GM19239 (cell line): ENCODE results near the gene GOLGA6L10.
"Not testable (repeated sequence)": the region's sequence is repeated elsewhere in the genome, so short reads cannot be mapped to it uniquely, and the experiment has no call there.

Experiments
- DNase-seq: peaks from one replicate; pipeline ENCODE4 v3.0.0; 2011; ENCODE audit warnings: low spot score; ENCODE audit not compliant: insufficient read length
- FAIRE-seq: peaks from 2 replicates; lab custom pipeline; 2011; peaks lifted over from hg19 to GRCh38; lab: Jason Lieb, UNC

The GOLGA6L10 gene

DNA sequence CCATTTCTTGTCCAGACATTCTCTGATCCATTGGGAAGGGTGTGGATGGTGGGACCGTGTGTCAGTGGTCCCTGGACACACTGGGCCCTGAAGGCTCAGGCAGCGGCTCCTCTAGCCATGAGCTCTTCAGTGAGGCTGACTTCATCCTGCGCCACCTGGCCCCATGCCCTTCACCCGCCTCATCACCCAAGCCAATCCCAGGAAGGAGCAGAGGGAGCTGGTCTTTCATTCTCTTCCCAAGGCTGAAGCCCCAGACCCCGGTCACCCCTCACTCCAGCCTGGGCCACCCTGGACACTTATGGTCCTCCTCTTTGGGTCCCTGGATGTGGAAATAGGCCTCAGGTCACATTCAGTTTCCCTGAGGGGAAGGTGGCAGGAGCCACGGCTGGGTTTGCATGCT is 24.4 kb downstream of the GOLGA6L10 start:
- not testable (repeated sequence) for DNase-seq, FAIRE-seq

GRCh38 chr15:82322488-82322887 is 26.8 kb downstream of the GOLGA6L10 start:
- DNase-seq, FAIRE-seq: not testable (repeated sequence)

- FAIRE-seq, result not testable (repeated sequence)
These were observed 28.4 kb downstream of the GOLGA6L10 start for GRCh38 chr15:82320861-82321260.

GRCh38 chr15:82319522-82320278 is 29.6 kb downstream of the GOLGA6L10 start:
- not testable (repeated sequence) for FAIRE-seq, DNase-seq

More at GRCh38 chr15:82320861-82321260, 28.4 kb downstream of the GOLGA6L10 start:
- DNase-seq, result not testable (repeated sequence)

DNA sequence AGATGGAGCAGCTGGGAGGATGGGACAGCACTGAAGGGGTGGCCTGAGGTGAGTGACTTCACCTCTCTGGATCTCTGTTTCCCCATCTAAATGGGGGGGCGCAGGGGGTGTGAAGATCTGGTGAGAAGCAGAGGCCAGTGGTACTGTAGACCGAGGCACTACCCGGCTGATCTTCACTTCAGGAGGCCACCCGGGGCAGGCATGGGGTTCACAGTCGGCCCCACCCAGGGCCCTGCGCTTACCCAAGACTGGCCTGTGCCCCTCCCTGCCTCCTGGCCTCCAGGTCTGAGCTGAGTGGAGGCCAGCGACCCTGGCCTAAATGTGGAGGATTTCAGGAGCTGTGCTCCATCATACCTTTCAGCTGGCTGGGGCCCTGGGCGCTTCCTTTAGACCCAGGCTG is 31.0 kb downstream of the GOLGA6L10 start:
- DNase-seq, FAIRE-seq: not testable (repeated sequence)

GRCh38 chr15:82317516-82317915 is 31.8 kb downstream of the GOLGA6L10 start:
- not testable (repeated sequence) for DNase-seq, FAIRE-seq

- no peak for DNase-seq
- FAIRE-seq, result no peak
These were observed 32.2 kb downstream of the GOLGA6L10 start for GRCh38 chr15:82317091-82317489.

GRCh38 chr15:82316247-82317090 is 32.8 kb downstream of the GOLGA6L10 start:
- not testable (repeated sequence) for FAIRE-seq, DNase-seq

DNA sequence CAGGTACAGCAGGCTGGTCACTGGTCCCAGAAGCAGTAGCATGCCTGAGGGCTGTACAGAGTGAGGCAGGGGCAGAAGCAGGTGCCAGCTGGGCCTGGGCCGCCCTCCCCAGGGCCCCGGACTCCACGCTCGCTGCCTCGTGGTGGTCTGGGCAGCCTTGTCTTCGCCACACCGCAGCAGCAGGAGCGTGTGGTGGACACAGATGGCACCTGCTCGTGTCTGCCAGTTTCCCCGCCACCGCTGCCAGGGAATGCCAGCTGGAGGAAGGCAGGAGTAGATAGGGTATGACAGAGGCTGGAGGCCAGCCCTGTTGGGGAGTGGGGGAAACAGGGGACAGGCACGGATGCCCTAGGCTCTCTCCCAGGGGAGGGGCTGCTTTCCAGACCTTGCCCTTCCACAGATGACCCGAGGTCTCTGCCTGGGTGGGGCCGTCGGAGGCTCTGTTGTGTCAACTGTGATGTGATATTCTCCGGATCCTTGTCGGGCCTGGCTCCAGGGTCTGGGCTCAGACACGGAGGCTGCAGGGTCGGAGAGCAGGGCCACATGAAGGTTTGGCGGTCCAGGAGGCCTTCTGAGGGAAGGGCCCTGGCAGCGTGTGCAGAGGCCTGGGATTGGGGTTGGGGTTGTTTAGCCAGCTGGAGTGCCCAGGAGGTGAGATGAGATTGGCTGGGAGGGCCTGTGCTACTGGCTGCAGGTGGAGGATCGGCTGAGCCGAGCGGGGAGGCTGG is 33.6 kb downstream of the GOLGA6L10 start:
- no peak for FAIRE-seq

DNA sequence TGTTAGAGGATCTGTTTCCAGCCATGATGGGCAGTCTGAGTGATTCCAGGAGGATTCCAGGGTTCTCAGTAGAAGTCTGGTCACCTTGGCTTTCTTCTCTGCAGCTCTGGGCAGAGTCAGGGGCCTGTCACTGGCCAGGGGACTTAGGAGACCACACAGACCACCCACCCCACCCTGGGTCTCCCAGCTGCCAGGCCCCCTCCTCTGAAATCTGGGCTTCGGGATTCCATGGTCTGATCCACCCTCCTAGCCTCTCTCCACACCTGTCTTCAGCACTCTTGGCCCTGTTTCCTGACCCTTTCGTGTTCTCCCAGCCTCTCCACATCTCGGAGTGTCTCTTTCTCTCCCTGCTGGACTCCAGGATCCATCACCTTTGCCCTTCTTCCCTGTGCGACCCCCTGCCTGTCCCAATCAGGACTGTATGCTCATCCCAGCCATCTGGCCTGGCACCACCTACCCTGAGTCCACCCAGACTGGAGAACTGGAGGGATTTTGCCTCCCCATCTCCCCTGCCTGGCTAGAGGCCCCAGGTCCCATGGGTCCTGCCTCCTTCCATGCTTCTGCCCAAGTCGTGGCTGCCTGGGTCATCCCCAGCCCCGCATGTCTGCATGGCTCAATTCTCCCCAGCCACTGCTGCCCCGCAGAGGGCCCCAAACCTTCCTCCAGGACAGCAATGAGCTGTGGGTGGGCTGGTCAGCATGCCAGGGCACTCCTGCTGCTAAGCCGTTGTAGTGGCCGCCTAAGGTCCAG is 34.3 kb downstream of the GOLGA6L10 start:
- no peak for DNase-seq

More for the DNA sequence above, 33.6 kb downstream of the GOLGA6L10 start:
- no peak for DNase-seq

GRCh38 chr15:82313951-82314768 is 35.1 kb downstream of the GOLGA6L10 start:
- DNase-seq, FAIRE-seq: not testable (repeated sequence)

More for the DNA sequence above, 34.3 kb downstream of the GOLGA6L10 start:
- FAIRE-seq, result no peak

- DNase-seq (no peak), FAIRE-seq (no peak)
These were observed 35.8 kb downstream of the GOLGA6L10 start for GRCh38 chr15:82313446-82313845.

- FAIRE-seq (no peak), DNase-seq (no peak)
These were observed 36.5 kb downstream of the GOLGA6L10 start for GRCh38 chr15:82312586-82313349.

DNA sequence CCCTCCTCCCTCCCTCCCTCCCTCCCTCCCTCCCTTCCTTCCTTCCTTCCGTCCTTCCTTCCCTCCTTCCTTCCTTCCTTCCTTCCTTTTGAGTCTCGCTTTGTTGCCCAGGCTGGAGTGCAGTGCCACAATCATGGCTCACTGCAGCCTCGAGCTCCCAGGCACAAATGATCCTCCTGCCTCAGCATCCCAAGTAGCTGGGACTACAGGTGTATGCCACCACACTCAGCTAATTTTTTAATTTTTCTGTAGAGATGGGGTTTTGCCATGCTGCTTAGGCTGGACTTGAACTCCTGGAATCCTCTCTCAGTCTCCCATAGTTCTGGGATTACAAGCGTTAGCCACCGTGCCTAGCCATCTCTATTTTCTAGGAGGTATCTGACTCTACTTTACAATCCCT is 38.0 kb downstream of the GOLGA6L10 start:
- FAIRE-seq, DNase-seq: not testable (repeated sequence)

DNA sequence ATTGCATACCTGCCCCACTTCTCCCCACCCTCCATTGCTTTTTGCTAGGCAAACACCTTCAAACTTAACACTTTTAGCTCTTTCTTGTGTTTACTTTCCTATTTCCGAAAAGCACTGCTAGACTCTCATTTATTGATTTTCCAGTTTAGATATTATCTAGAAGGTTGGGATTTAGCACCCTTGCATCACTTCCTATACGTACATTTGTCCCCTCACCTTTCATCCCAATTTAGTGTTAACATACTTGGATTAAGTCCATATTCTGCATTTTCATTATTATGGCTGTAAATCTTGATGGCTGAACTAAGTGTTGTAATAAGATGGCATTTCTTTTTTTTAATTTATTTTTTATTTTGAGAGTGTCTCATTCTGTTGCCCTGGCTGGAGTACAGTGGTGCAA is 39.5 kb downstream of the GOLGA6L10 start:
- no peak for FAIRE-seq
- no peak for DNase-seq

DNA sequence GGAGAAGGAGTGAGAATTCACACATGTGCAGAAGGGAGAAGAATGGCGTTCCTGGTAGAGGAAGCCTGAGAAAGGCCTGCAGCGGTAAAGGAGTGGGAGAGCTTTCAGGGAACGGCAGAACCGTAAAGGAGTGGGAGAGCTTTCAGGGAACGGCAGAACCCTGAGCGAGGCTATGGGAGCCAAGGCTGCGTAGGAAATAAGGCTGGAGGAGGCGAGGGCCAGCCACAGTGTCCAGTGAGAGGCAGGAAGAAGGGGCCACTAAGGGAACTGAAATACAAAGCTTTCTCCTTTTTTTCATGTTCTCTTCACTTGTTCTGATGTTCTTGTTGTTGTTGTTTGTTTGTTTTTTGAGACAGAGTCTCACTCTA is 41.6 kb downstream of the GOLGA6L10 start:
- no peak for DNase-seq
- no peak for FAIRE-seq

DNA sequence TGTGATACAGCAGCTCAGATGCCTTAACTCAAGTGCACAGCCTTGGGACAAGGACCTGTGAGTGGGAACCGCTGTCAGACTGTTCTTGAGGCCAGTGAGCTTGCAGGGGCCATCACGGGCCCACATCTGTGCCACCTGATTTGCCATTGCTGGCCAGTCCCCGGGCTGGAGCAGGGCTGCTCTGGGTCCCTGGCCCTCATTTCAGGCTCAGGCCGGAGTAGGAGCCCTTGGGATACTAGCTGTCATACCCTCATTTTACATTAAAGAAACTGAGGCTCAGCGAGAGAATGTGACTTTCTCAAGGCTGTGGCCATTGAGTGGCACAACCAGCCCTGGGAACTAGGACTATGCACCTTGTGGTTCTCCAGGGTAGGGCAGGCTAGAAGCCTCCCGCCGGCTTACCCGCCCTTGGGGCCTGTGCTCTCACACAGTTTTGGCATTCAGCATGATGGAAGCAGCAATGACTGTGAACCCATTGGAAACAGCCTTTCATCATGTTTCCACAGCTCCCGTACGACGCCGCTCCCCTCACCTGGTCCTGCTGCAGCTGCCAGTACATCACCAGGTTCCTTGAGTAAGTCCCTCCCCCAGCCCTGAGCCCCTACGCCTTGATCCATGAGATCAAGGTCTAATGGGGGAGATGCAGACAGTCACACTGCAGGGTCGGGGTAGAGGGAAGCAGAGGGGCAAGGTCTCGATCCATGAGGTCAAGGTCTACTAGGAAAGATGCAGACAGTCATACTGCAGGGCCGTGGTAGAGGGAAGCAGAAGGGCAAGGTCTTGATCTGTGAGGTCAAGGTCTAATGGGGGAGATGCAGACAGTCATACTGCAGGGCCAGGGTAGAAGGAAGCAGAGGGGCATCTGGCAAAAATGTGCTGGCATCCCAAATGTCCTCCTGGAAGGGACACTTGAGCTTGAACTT is 42.2 kb downstream of the GOLGA6L10 start:
- FAIRE-seq (no peak), DNase-seq (no peak)
